ENCODE data around the gene FRMPD4.

GRCh38 chrX:12580548-12580947, 442.3 kb downstream of the FRMPD4 start:
- TF ChIP-seq POLR2A (IDR thresholded peaks at IDR 0.05; ENCODE audit: insufficient read depth in 1 of 2, low read depth in 2 of 2, low read length in 2 of 2): no peak
- no peak for TF ChIP-seq PRMT3 (CRISPR knock-in tag; IDR thresholded peaks at IDR 0.05; ENCODE audit: borderline replicate concordance, low read depth)
- TF ChIP-seq RAD21 (CRISPR knock-in tag; IDR thresholded peaks at IDR 0.05): no peak
- no peak for TF ChIP-seq CTCF (CRISPR knock-in tag; IDR thresholded peaks at IDR 0.05)

All from HepG2 (cell line).